GM18867 (cell line): Measurements from ENCODE around the gene ATF5.

Experiments
- ATAC-seq: cut with Tn5 transposase; IDR thresholded peaks from one replicate; pipeline ENCODE4 v1.9.1; 2021; ENCODE audit warnings: mild to moderate bottlenecking, moderate library complexity; ENCODE audit not compliant: unreplicated experiment

ATF5 gene

GRCh38 chr19:49929121-49929610 lies at the start of gene ATF5, which contains the start of gene NUP62:
ATF5 (plus strand) TSS chr19:49929205; CDS start chr19:49930851, 1,646 bp downstream.
NUP62 (minus strand) TSS chr19:49929504; CDS start chr19:49909807, 19,697 bp downstream.
- ATAC-seq, result peak; percentile 50

GRCh38 chr19:49879243-49879963 lies 49.6 kb upstream of the ATF5 start:
- ATAC-seq, result no peak

- ATAC-seq, result no peak
These were observed 48.7 kb upstream of the ATF5 start for GRCh38 chr19:49880162-49880869.

GRCh38 chr19:49881186-49881585 lies 47.8 kb upstream of the ATF5 start:
- ATAC-seq, result no peak

GRCh38 chr19:49881672-49882394 lies 47.2 kb upstream of the ATF5 start:
- ATAC-seq, result no peak

- ATAC-seq, result no peak
These were observed 46.4 kb upstream of the ATF5 start for GRCh38 chr19:49882643-49883042.

GRCh38 chr19:49883094-49883493 lies 45.9 kb upstream of the ATF5 start:
- no peak for ATAC-seq

GRCh38 chr19:49884109-49884508 lies 44.9 kb upstream of the ATF5 start:
- ATAC-seq, result no peak

GRCh38 chr19:49884760-49885159 lies 44.2 kb upstream of the ATF5 start:
- no peak for ATAC-seq

- ATAC-seq, result no peak
These were observed 41.9 kb upstream of the ATF5 start for GRCh38 chr19:49887037-49887664.

GRCh38 chr19:49887665-49888509 lies 41.1 kb upstream of the ATF5 start:
- no peak for ATAC-seq

GRCh38 chr19:49888510-49888824 lies 40.5 kb upstream of the ATF5 start:
- ATAC-seq, result no peak

GRCh38 chr19:49889038-49889686 lies 39.8 kb upstream of the ATF5 start:
- ATAC-seq, result no peak

- ATAC-seq, result no peak
These were observed 39.2 kb upstream of the ATF5 start for GRCh38 chr19:49889687-49890348.

GRCh38 chr19:49890349-49891311 lies 38.4 kb upstream of the ATF5 start:
- no peak for ATAC-seq

- ATAC-seq, result no peak
These were observed 37.6 kb upstream of the ATF5 start for GRCh38 chr19:49891393-49891792.

- no peak for ATAC-seq
These were observed 36.3 kb upstream of the ATF5 start for GRCh38 chr19:49892716-49893115.

GRCh38 chr19:49894011-49894664 lies 34.9 kb upstream of the ATF5 start:
- ATAC-seq, result no peak
